NCI-H510A (cell line): ENCODE data around the gene NATD1.
A peak's percentile ranks its signal among the peaks of the same experiment; 100 is the strongest.

ENCODE experiments used
- DNase-seq: peaks from one replicate; lab custom pipeline; 2025; lab: John Stamatoyannopoulos, UW

NATD1 gene

DNA sequence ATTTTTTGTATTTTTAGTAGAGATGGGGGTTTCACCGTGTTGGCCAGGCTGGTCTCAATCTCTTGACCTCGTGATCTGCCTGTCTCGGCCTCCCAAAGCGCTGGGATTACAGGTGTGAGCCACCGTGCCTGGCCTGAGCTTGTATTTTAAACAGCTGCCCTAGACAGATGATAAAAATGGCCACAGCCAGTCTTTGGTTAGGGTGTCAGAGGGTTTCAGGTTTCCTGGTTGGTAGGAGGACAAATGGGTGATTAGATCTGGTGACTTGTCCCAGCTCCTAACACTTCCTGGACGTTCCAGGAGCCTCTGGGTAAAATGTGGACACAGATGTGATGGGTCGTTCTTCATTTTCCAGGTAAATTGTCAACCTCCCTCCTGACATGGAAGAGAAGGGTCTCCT lies 60.8 kb downstream of the NATD1 start:
- DNase-seq, result peak; percentile 59

DNA sequence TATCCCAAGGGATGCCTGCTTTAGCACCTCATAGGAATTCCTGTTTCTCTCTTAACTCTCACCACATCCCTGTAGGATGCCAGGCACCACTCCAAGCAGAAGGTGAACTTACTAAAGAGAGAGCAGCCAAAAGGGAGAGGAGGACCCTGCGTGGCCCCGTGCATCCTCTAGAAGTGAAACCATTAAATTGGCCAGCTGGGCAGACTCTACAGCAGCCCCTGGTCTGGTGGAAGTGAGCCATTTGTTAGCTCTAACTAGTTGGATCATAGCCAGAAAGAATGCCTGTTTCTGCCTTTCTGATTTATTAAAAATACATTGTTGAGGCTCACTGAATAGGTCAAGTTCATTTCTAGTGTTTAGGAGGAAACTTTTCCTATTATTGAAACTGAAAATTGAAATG lies 61.5 kb downstream of the NATD1 start:
- DNase-seq, result no peak

DNA sequence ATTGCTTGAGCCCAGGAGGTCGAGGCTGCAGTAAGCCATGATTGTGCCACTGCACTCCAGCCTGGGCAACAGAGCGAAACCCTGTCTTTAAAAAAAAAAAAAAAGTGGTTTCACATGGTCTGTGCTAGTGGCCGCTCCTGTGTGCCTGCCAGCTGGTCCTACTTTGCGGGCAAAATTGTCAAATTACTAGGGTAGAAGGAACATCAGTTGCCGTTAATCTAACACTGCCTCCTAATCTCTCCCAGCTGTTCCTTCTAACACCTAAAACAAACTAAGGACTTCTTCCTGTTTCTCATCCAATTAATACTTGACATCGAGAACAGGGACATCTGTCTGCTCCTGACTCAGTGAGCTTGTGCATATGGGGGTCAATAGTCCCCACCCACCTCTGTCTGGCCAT lies 63.1 kb downstream of the NATD1 start:
- no peak for DNase-seq

DNA sequence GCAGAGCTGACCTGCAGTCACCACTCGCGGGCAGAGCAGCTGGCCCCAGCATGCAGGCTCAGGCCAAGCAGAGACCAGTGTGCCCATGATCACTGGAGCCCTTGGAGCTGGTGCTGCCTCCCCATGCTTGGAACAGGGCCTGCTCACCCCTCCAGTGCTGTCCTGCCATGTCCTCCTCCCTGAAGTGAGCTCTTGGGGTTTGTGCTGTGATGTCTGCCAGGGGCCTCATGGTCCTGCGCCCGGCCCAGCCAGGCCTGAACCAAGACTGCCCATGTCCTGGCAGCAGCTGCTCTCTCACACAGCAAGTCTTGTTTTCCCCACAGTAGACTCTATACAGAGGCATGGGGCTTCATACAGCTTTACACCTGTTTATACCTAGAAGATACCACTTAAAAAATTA lies 63.8 kb downstream of the NATD1 start:
- no peak for DNase-seq
